ENCODE results near the gene NANP. TPM values are rescaled to one million over a fixed set of nuclear protein-coding genes. Genes with fewer than 3 reads are reported as not detected.
"Not testable (repeated sequence)": the region's sequence is repeated elsewhere in the genome, so short reads cannot be mapped to it uniquely, and the experiment has no call there.

Gene NANP
- total RNA-seq, 1 experiment from 2014 or later: 2.5 TPM

GRCh38 chr20:25592135-25592852 is 31.5 kb downstream of the NANP start:
- intact Hi-C loops (cut with micrococcal nuclease; ENCODE audit: unreplicated experiment): no loop called here
- no peak for DNase-seq
- H3K4me1 Mint-ChIP-seq (ENCODE audit: low read depth, unreplicated experiment): no peaks in the 10 kb centered on the region
- no peak overlapping the region for H3K4me3 Mint-ChIP-seq (ENCODE audit: low read depth, unreplicated experiment)
- CTCF ChIA-PET: no interaction called here
- no peak for TF ChIP-seq CTCF (IDR thresholded peaks at IDR 0.05; ENCODE audit: unreplicated experiment)
- H3K36me3 Mint-ChIP-seq (ENCODE audit: insufficient read depth, unreplicated experiment): no peaks in the 10 kb centered on the region
- H3K27me3 Mint-ChIP-seq (ENCODE audit: unreplicated experiment): no peaks in the 10 kb centered on the region
- H3K9me3 Mint-ChIP-seq (ENCODE audit: low read depth, unreplicated experiment): no peaks in the 10 kb centered on the region
- H3K27ac Mint-ChIP-seq (ENCODE audit: unreplicated experiment): no peak overlapping the region
- BruUV-seq (replicated peaks): no TSS peak

- CTCF ChIA-PET; H3K27me3 Mint-ChIP-seq (ENCODE audit: unreplicated experiment): not testable (repeated sequence)
Measured at GRCh38 chr20:25590778-25591177, 33.0 kb downstream of the NANP start.

GRCh38 chr20:25588491-25588890 is 35.3 kb downstream of the NANP start:
- Mint-ChIP-seq H3K27ac (ENCODE audit: unreplicated experiment) (no peak overlapping the region), H3K27me3 (ENCODE audit: unreplicated experiment) (no peaks in the 10 kb centered on the region), H3K4me3 (ENCODE audit: low read depth, unreplicated experiment) (no peak overlapping the region), H3K9me3 (ENCODE audit: low read depth, unreplicated experiment) (no peaks in the 10 kb centered on the region), H3K4me1 (ENCODE audit: low read depth, unreplicated experiment) (no peaks in the 10 kb centered on the region), H3K36me3 (ENCODE audit: insufficient read depth, unreplicated experiment) (peaks cover 7% of the 10 kb centered on the region)
- BruUV-seq (replicated peaks): no TSS peak
- intact Hi-C loops (cut with micrococcal nuclease; ENCODE audit: unreplicated experiment): no loop called here
- CTCF ChIA-PET: no interaction called here
- TF ChIP-seq CTCF (IDR thresholded peaks at IDR 0.05; ENCODE audit: unreplicated experiment): no peak
- DNase-seq: no peak

More at GRCh38 chr20:25590778-25591177, 33.0 kb downstream of the NANP start:
- DNase-seq; BruUV-seq (replicated peaks); intact Hi-C loops (cut with micrococcal nuclease; ENCODE audit: unreplicated experiment); H3K27ac Mint-ChIP-seq (ENCODE audit: unreplicated experiment); H3K9me3 Mint-ChIP-seq (ENCODE audit: low read depth, unreplicated experiment); H3K36me3 Mint-ChIP-seq (ENCODE audit: insufficient read depth, unreplicated experiment); H3K4me3 Mint-ChIP-seq (ENCODE audit: low read depth, unreplicated experiment); H3K4me1 Mint-ChIP-seq (ENCODE audit: low read depth, unreplicated experiment): not testable (repeated sequence)

- Mint-ChIP-seq H3K4me3 (ENCODE audit: low read depth, unreplicated experiment) (no peak overlapping the region), H3K9me3 (ENCODE audit: low read depth, unreplicated experiment) (no peaks in the 10 kb centered on the region), H3K27me3 (ENCODE audit: unreplicated experiment) (no peaks in the 10 kb centered on the region), H3K4me1 (ENCODE audit: low read depth, unreplicated experiment) (no peaks in the 10 kb centered on the region), H3K36me3 (ENCODE audit: insufficient read depth, unreplicated experiment) (peaks cover 7% of the 10 kb centered on the region), H3K27ac (ENCODE audit: unreplicated experiment) (no peak overlapping the region)
- no peak for TF ChIP-seq CTCF (IDR thresholded peaks at IDR 0.05; ENCODE audit: unreplicated experiment)
- BruUV-seq (replicated peaks): no TSS peak
- CTCF ChIA-PET: no interaction called here
- intact Hi-C loops (cut with micrococcal nuclease; ENCODE audit: unreplicated experiment): no loop called here
- no peak for DNase-seq
Measured at GRCh38 chr20:25587536-25587935, 36.3 kb downstream of the NANP start.

- intact Hi-C loops (cut with micrococcal nuclease; ENCODE audit: unreplicated experiment): no loop called here
- Mint-ChIP-seq H3K27me3 (ENCODE audit: unreplicated experiment) (no peaks in the 10 kb centered on the region), H3K36me3 (ENCODE audit: insufficient read depth, unreplicated experiment) (peaks cover 7% of the 10 kb centered on the region), H3K9me3 (ENCODE audit: low read depth, unreplicated experiment) (no peaks in the 10 kb centered on the region), H3K27ac (ENCODE audit: unreplicated experiment) (no peak overlapping the region), H3K4me1 (ENCODE audit: low read depth, unreplicated experiment) (no peaks in the 10 kb centered on the region), H3K4me3 (ENCODE audit: low read depth, unreplicated experiment) (no peak overlapping the region)
- TF ChIP-seq CTCF (IDR thresholded peaks at IDR 0.05; ENCODE audit: unreplicated experiment): no peak
- no TSS peak for BruUV-seq (replicated peaks)
- DNase-seq: no peak
- CTCF ChIA-PET: no interaction called here
Measured at GRCh38 chr20:25586877-25587276, 36.9 kb downstream of the NANP start.

All from Calu3 (cell line).